DND-41 (cell line): ENCODE measurements around the gene CD300A.

ENCODE experiments used
- ATAC-seq: fragments of 200-7000 bp; cut with Tn5 transposase; 3 replicates; pipeline ENCODE4 v1.9.1; 2021; ENCODE audit warnings: low read depth; ENCODE audit not compliant: insufficient read depth
- DNase-seq: peaks from one replicate; pipeline ENCODE4 v3.0.0-alpha.2; 2020
- H2AFZ ChIP-seq: 2 replicates; pipeline ENCODE4 v1.6.0; 2012; ENCODE audit warnings: low read depth, low read length
- H3K27ac ChIP-seq: 2 replicates; pipeline ENCODE4 v1.5.1; 2012; ENCODE audit warnings: low read length, inconsistent platforms
- H3K27me3 ChIP-seq: fragments of 200-600 bp; sonication (generic); 2 replicates; pipeline ENCODE4 v1.6.0; 2012; ENCODE audit warnings: low read length, mild to moderate bottlenecking, inconsistent platforms; ENCODE audit not compliant: insufficient read depth, poor library complexity
- H3K36me3 ChIP-seq: 2 replicates; pipeline ENCODE4 v1.5.1; 2012; ENCODE audit warnings: low read length, inconsistent platforms; ENCODE audit not compliant: insufficient read depth
- H3K4me1 ChIP-seq: 2 replicates; pipeline ENCODE4 v1.5.1; 2012; ENCODE audit warnings: mild to moderate bottlenecking, low read length; ENCODE audit not compliant: insufficient read depth
- H3K4me2 ChIP-seq: 2 replicates; pipeline ENCODE4 v1.6.0; 2012; ENCODE audit warnings: mild to moderate bottlenecking, moderate library complexity, low read length, inconsistent platforms; ENCODE audit not compliant: insufficient read depth
- H3K4me3 ChIP-seq, 2 experiments: fragments of 200-600 bp in 1 of 2; shearing (Covaris generic) in 1 of 2; 2 replicates each; pipeline ENCODE4 v1.5.1; 2012 to 2016; ENCODE audit warnings: inconsistent platforms in 2 of 2, low read length in 2 of 2, mild to moderate bottlenecking in 2 of 2, low read depth in 1 of 2, moderate library complexity in 1 of 2
- H3K79me2 ChIP-seq: 2 replicates; pipeline ENCODE4 v1.6.0; 2012; ENCODE audit warnings: low read length, inconsistent platforms; ENCODE audit not compliant: insufficient read depth
- H3K9ac ChIP-seq: 2 replicates; pipeline ENCODE4 v1.6.0; 2012; ENCODE audit warnings: low read depth, mild to moderate bottlenecking, inconsistent platforms, low read length, moderate library complexity
- H3K9me3 ChIP-seq: 2 replicates; pipeline ENCODE4 v1.5.1; 2012; ENCODE audit warnings: low read length, moderate library complexity, mild to moderate bottlenecking, inconsistent platforms; ENCODE audit not compliant: insufficient read depth, severe bottlenecking
- H4K20me1 ChIP-seq: 2 replicates; pipeline ENCODE4 v1.6.0; 2012; ENCODE audit warnings: low read length; ENCODE audit not compliant: insufficient read depth
- EZH2 ChIP-seq: IDR thresholded peaks from 3 replicates; pipeline ENCODE4 v1.6.1; 2012; ENCODE audit warnings: borderline replicate concordance, low read depth, mild to moderate bottlenecking, moderate library complexity, low read length, inconsistent platforms; ENCODE audit not compliant: severe bottlenecking
- TF ChIP-seq, protein P1 (sequence below): IDR thresholded peaks from 2 replicates; pipeline ENCODE4 v1.5.1; 2012; ENCODE audit warnings: borderline replicate concordance, low read length, moderate library complexity, mild to moderate bottlenecking; ENCODE audit not compliant: poor library complexity, severe bottlenecking; ENCODE audit errors: extremely low read depth

CD300A gene

DNA sequence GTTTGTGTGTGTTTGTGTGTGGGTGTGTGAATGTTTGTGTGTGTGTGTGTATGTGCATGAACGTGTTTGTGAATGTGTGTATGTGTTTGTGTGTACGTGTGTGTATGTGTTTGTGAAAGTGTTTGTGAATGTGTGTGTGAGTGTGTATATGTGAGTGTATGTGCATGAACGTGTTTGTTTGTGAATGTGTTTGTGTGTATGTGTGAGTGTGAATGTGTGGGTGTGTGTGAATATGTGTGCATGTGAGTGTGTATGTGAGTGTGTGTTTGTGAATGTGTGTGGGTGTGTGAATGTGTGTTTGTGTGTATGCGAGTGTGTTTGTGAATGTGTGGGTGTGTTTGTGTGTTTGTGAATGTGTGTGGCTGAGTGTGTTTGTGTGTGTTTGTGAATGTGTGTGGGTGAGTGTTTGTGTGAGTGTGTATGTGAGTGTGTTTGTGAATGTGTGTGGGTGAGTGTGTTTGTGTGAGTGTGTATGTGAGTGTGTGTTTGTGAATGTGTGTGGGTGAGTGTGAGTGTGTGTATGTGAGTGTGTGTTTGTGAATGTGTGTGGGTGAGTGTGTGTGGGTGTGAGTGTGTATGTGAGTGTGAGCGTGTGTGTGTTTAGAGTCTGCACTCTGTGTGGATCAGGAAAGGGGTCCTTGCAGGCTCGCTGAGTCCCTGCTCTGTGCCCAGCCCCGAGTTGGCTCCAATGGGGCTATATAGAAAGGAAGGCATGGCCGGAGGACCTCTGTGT is 890 bp upstream of the CD300A start:
- Histone ChIP-seq H2AFZ (no peak overlapping the region), H3K27me3 (peaks cover 31% of the 10 kb centered on the region), H4K20me1 (peaks cover 36% of the 10 kb centered on the region), H3K36me3 (no peaks in the 10 kb centered on the region), H3K79me2 (peaks cover 7% of the 10 kb centered on the region; the same call in 1 of the 2 replicates), H3K4me3 (peak overlapping the region in 1 of 2 experiments; percentile 56; a peak in 2 of 4 replicates), H3K27ac (peak overlapping the region; percentile 0; the same call in 1 of the 2 replicates), H3K4me1 (peaks cover 64% of the 10 kb centered on the region), H3K9ac (peak overlapping the region; percentile 52), H3K9me3 (no peaks in the 10 kb centered on the region), H3K4me2 (peak overlapping the region; percentile 64)
- DNase-seq (no peak), ATAC-seq (no peak)
- TF ChIP-seq, protein P1, sequence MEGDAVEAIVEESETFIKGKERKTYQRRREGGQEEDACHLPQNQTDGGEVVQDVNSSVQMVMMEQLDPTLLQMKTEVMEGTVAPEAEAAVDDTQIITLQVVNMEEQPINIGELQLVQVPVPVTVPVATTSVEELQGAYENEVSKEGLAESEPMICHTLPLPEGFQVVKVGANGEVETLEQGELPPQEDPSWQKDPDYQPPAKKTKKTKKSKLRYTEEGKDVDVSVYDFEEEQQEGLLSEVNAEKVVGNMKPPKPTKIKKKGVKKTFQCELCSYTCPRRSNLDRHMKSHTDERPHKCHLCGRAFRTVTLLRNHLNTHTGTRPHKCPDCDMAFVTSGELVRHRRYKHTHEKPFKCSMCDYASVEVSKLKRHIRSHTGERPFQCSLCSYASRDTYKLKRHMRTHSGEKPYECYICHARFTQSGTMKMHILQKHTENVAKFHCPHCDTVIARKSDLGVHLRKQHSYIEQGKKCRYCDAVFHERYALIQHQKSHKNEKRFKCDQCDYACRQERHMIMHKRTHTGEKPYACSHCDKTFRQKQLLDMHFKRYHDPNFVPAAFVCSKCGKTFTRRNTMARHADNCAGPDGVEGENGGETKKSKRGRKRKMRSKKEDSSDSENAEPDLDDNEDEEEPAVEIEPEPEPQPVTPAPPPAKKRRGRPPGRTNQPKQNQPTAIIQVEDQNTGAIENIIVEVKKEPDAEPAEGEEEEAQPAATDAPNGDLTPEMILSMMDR: no peak
- no peak for TF ChIP-seq EZH2

DNA sequence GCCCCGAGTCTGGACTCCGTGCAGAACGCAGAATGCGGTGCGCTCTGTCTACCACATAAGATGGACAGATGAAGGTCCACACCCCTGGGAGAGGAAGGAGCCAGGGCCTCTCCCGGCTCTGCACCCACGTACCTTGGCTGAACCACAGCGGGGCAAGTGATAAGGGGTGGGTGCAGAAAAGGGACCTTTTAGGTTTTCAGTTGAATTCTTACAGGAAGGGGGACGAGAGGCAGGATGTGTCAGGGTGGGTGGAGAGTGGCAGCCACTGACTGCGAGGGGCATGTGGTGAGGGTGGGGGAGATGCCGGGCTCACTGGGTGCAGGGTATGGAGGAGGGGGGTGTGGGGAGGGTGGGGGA is 372 bp downstream of the CD300A start:
- H3K9me3 ChIP-seq: no peaks in the 10 kb centered on the region
- H3K27ac ChIP-seq: peak overlapping the region; percentile 64
- peaks cover 7% of the 10 kb centered on the region; the same call in 1 of the 2 replicates for H3K79me2 ChIP-seq
- peak overlapping the region; percentile 8 to 56; a peak in 3 of 4 replicates for H3K4me3 ChIP-seq
- peaks cover 31% of the 10 kb centered on the region for H3K27me3 ChIP-seq
- peak overlapping the region; percentile 64 for H3K4me2 ChIP-seq
- peaks cover 59% of the 10 kb centered on the region for H3K4me1 ChIP-seq
- no peak overlapping the region for H2AFZ ChIP-seq
- DNase-seq (peak; percentile 69), ATAC-seq (peak; percentile 35)
- TF ChIP-seq, protein P1: no peak
- no peak for TF ChIP-seq EZH2
- H4K20me1 ChIP-seq: peaks cover 32% of the 10 kb centered on the region
- H3K36me3 ChIP-seq: no peaks in the 10 kb centered on the region
- H3K9ac ChIP-seq: peak overlapping the region; percentile 52

DNA sequence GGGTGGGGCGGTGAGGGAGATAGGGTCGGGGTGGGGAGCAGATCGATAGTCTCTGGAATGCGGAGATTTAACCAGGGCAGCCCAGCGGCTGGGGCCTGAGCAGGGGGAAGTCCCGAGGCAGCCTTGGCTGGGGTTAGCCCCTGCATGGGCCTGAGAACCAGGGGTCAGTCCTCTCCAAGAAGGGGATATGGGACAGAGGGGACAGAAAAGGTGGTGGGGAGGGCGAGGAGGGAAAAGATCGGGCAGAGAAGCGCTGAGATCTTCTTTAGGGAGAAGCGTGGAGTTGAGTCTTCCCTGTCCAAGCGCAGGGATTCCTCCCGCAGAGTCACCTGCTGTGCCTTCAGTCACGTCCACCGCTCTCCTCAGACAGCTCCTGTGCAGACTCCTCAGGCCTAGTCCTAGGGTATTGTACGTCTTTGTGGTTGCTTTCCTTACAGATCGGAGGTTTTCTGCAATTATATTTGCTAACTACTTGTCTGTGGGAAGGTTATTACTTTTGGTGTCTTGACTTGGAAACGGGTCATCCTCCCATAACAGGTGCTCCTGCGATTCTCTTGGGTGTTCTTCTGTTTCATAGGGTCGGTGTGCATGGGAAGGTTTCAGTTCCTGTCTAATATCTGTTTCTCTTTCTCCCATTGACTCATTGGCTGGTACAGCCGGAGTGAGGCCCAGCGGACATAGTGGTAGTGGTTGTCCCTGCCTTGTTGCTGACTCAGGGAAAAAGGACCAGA is 952 bp downstream of the CD300A start:
- Histone ChIP-seq H3K9ac (peak overlapping the region; percentile 33; the same call in 1 of the 2 replicates), H3K4me3 (peak overlapping the region in 1 of 2 experiments; percentile 50; a peak in 2 of 4 replicates), H3K27ac (peak overlapping the region; percentile 8), H3K36me3 (no peaks in the 10 kb centered on the region), H3K4me1 (peaks cover 56% of the 10 kb centered on the region), H3K9me3 (no peaks in the 10 kb centered on the region), H3K79me2 (peaks cover 7% of the 10 kb centered on the region; the same call in 1 of the 2 replicates), H3K4me2 (peak overlapping the region; percentile 64), H2AFZ (no peak overlapping the region), H3K27me3 (peaks cover 31% of the 10 kb centered on the region), H4K20me1 (peaks cover 31% of the 10 kb centered on the region)
- TF ChIP-seq, protein P1: no peak
- TF ChIP-seq EZH2: peak; percentile 71
- DNase-seq: peak; percentile 22
- ATAC-seq: no peak
